Hepatocyte (in vitro differentiated cells): ENCODE measurements around the gene FBLN1. TPM values are rescaled to one million over a fixed set of nuclear protein-coding genes. Genes with fewer than 3 reads are reported as not detected.

Experiments used
- DNase-seq: peaks from one replicate; pipeline ENCODE4 v3.0.0-alpha.2; 2016; ENCODE audit warnings: low spot score
- H2AFZ ChIP-seq: fragments of 200-600 bp; sonication (generic); 2 replicates; pipeline ENCODE4 v1.6.0; 2016; ENCODE audit warnings: antibody characterized with exemption, mild to moderate bottlenecking
- H3K27ac ChIP-seq: fragments of 200-600 bp; sonication (generic); 2 replicates; pipeline ENCODE4 v1.5.1; 2016; ENCODE audit warnings: mild to moderate bottlenecking
- H3K27me3 ChIP-seq: fragments of 200-600 bp; sonication (generic); 2 replicates; pipeline ENCODE4 v1.6.1; 2016
- H3K36me3 ChIP-seq: fragments of 200-600 bp; sonication (generic); replicated peaks from 2 replicates; pipeline ENCODE4 v1.5.1; 2016; ENCODE audit warnings: low read depth; ENCODE audit not compliant: insufficient read depth
- H3K4me1 ChIP-seq: fragments of 200-600 bp; sonication (generic); 2 replicates; pipeline ENCODE4 v1.5.1; 2016; ENCODE audit warnings: mild to moderate bottlenecking, moderate library complexity; ENCODE audit not compliant: insufficient read depth
- H3K4me2 ChIP-seq: fragments of 200-600 bp; sonication (generic); 2 replicates; pipeline ENCODE4 v1.6.0; 2016
- H3K4me3 ChIP-seq: fragments of 200-600 bp; sonication (generic); 2 replicates; pipeline ENCODE4 v1.5.1; 2016; ENCODE audit warnings: mild to moderate bottlenecking
- H3K79me2 ChIP-seq: fragments of 200-600 bp; sonication (generic); 2 replicates; pipeline ENCODE4 v1.6.0; 2017; ENCODE audit warnings: mild to moderate bottlenecking
- H3K9me2 ChIP-seq: fragments of 200-600 bp; sonication (generic); replicated peaks from 2 replicates; pipeline ENCODE4 v1.6.0; 2017; ENCODE audit warnings: mild to moderate bottlenecking; ENCODE audit not compliant: insufficient read depth
- H3K9me3 ChIP-seq: fragments of 200-600 bp; sonication (generic); 2 replicates; pipeline ENCODE4 v1.5.1; 2016; ENCODE audit warnings: low read depth, mild to moderate bottlenecking
- H4K20me1 ChIP-seq: fragments of 200-600 bp; sonication (generic); 2 replicates; pipeline ENCODE4 v1.6.0; 2016; ENCODE audit warnings: mild to moderate bottlenecking; ENCODE audit not compliant: insufficient read depth, poor library complexity, severe bottlenecking
- EZH2 ChIP-seq: fragments of 200-600 bp; sonication (generic); IDR thresholded peaks from 2 replicates; pipeline ENCODE4 v1.6.1; 2016; ENCODE audit warnings: antibody characterized with exemption, mild to moderate bottlenecking, borderline replicate concordance
- EZH2phosphoT487 ChIP-seq: fragments of 200-600 bp; sonication (generic); IDR thresholded peaks from one replicate; pipeline ENCODE4 v1.6.1; 2018; ENCODE audit warnings: antibody characterized with exemption, mild to moderate bottlenecking, low read depth, moderate library complexity; ENCODE audit not compliant: unreplicated experiment, severe bottlenecking
- WGBS: methylation state at CpG from one replicate; pipeline ENCODE4 v1.1.6; 2016; ENCODE audit warnings: low lambda C conversion rate; ENCODE audit errors: missing lambda C conversion rate; 5-methylcytosine and 5-hydroxymethylcytosine counted together
- polyA plus RNA-seq: library from polyadenylated mRNA; unstranded; fragments of >200 nt; fragmentation: Nextera tagmentation; extraction: Ambion mirVana; gene quantifications from 2 replicates; pipeline ENCODE4 v1.2.1, GENCODE V29; 2016
- total RNA-seq: library from RNA; depleted of rRNA; stranded (reverse); fragments of >200 nt; gene quantifications from 2 replicates; pipeline ENCODE4 v1.2.3, GENCODE V29; 2014
- TF ChIP-seq, protein P1 (sequence below): fragments of 200-600 bp; sonication (generic); IDR thresholded peaks from 2 replicates; pipeline ENCODE4 v1.5.1; 2016; ENCODE audit warnings: antibody characterized with exemption, mild to moderate bottlenecking; ENCODE audit not compliant: poor library complexity

Gene FBLN1
- total and polyA plus RNA-seq, 2 experiments from 2014 or later, result 201 to 669 TPM

DNA sequence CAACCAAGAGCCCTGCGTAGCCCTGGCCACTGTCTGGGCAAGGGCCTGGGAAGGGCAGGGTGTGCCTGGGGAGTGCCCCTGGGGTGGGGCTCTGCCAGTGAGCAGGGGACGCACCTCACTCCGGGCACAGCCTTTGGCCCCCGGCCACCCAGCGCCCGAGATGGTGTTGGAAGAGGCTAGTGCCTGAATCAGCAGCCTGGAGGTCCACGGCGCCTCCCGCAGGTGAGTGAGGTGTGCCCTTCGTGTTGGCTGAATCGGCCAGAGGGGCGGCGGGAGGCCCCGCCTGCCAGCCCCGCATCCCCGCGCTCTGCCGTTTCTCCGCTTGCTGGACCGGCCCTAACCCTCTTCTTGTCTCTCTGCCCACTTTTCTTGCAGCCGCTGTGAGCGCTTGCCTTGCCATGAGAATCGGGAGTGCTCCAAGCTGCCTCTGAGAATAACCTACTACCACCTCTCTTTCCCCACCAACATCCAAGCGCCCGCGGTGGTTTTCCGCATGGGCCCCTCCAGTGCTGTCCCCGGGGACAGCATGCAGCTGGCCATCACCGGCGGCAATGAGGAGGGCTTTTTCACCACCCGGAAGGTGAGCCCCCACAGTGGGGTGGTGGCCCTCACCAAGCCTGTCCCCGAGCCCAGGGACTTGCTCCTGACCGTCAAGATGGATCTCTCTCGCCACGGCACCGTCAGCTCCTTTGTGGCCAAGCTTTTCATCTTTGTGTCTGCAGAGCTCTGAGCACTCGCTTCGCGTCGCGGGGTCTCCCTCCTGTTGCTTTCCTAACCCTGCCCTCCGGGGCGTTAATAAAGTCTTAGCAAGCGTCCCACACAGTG lies 60.1 kb downstream of the FBLN1 start:
- Histone ChIP-seq H3K79me2 (no peaks in the 10 kb centered on the region), H3K4me1 (no peaks in the 10 kb centered on the region), H4K20me1 (no peaks in the 10 kb centered on the region), H3K9me3 (peaks cover 8% of the 10 kb centered on the region), H3K36me3 (no peaks in the 10 kb centered on the region), H3K27me3 (no peaks in the 10 kb centered on the region), H3K4me3 (no peak overlapping the region), H3K4me2 (no peak overlapping the region), H3K9me2 (no peaks in the 10 kb centered on the region), H3K27ac (no peak overlapping the region), H2AFZ (no peak overlapping the region)
- TF ChIP-seq, protein P1, sequence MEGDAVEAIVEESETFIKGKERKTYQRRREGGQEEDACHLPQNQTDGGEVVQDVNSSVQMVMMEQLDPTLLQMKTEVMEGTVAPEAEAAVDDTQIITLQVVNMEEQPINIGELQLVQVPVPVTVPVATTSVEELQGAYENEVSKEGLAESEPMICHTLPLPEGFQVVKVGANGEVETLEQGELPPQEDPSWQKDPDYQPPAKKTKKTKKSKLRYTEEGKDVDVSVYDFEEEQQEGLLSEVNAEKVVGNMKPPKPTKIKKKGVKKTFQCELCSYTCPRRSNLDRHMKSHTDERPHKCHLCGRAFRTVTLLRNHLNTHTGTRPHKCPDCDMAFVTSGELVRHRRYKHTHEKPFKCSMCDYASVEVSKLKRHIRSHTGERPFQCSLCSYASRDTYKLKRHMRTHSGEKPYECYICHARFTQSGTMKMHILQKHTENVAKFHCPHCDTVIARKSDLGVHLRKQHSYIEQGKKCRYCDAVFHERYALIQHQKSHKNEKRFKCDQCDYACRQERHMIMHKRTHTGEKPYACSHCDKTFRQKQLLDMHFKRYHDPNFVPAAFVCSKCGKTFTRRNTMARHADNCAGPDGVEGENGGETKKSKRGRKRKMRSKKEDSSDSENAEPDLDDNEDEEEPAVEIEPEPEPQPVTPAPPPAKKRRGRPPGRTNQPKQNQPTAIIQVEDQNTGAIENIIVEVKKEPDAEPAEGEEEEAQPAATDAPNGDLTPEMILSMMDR, result no peak
- no peak for TF ChIP-seq EZH2phosphoT487
- TF ChIP-seq EZH2, result no peak
- 97% methylated on average over 40 of the region's 44 CpGs for WGBS
- peak; percentile 3 for DNase-seq

DNA sequence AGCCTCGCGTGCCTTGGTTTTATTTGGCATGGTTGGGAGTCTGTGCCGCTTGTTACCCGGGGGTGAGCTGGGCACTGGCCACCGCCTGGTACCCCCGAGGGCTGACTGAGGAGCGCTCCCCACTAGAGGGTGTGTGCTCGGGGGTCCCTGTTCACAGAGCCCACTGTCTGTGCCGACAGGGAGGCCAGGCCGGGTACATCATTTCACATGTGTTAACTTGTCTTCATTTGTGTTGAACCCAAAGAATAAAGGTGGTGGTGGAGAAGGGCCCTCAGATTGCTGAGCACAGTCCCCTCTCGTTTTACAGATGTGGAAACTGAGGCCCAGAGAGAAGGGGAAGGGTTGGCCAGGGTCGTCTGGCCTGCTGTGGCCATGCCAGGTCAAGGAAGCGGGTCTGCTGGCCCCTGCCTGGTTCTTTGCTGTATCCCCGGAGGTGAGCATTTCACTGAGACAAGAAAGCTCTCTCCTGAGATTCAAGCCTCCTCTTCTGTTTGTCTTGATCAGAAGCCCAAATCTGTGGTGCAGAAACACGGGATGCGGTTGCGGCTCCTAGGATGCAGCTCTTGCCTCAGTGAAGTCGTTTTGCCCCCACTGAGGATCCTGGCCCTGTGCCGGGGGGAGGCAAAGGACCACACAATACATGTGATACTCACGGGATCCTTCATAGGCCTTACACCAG lies 60.8 kb downstream of the FBLN1 start:
- H3K9me3 ChIP-seq, result peaks cover 8% of the 10 kb centered on the region
- no peak for DNase-seq
- no peak overlapping the region for H3K27ac ChIP-seq
- TF ChIP-seq EZH2phosphoT487, result no peak
- no peak for TF ChIP-seq EZH2
- TF ChIP-seq, protein P1, result no peak
- 81% methylated on average over 20 of the region's 20 CpGs for WGBS
- H4K20me1 ChIP-seq, result no peaks in the 10 kb centered on the region
- H2AFZ ChIP-seq, result no peak overlapping the region
- H3K4me2 ChIP-seq, result no peak overlapping the region
- no peaks in the 10 kb centered on the region for H3K4me1 ChIP-seq
- H3K4me3 ChIP-seq, result no peak overlapping the region
- no peaks in the 10 kb centered on the region for H3K9me2 ChIP-seq
- H3K36me3 ChIP-seq, result no peaks in the 10 kb centered on the region
- no peaks in the 10 kb centered on the region for H3K79me2 ChIP-seq
- no peaks in the 10 kb centered on the region for H3K27me3 ChIP-seq

DNA sequence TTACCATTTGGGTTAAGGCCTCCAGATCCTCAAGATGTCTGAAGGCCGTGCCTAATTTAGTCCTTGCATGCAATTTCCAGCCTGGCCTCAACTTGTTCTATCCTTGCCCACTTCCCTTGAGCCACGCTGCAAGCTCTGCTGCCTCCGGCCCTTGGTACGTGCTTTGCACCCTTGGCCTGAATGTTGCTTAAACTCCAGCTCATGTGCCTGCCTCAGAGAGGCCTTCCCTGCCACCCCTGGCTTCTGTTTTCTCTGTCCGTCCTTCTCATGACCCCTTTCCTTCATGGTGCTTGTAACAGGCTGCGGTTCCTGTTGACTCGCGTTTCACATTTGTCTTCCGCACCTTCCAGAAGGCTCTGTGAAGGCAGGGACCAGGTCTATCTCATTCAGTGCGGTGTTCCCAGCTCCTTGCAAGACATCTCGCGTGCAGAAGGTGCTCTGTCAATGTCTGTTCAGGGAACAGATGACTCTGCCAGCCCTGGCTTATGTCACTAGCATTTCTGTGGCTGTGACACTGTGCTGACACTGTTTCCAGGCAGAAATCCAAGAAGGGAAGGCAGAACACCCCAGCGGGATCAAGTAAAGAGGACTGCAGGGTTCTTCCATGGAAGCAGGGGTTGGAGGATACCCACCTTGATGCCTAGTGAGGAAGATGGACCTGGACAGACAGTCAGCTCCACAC lies 61.8 kb downstream of the FBLN1 start:
- H3K4me2 ChIP-seq, result no peak overlapping the region
- H3K27me3 ChIP-seq, result no peaks in the 10 kb centered on the region
- no peaks in the 10 kb centered on the region for H4K20me1 ChIP-seq
- TF ChIP-seq EZH2phosphoT487 (no peak), EZH2 (no peak)
- TF ChIP-seq, protein P1, result no peak
- H2AFZ ChIP-seq, result no peak overlapping the region
- H3K9me3 ChIP-seq, result peaks cover 8% of the 10 kb centered on the region
- H3K9me2 ChIP-seq, result no peaks in the 10 kb centered on the region
- 92% methylated on average over 13 of the region's 13 CpGs for WGBS
- DNase-seq, result peak; percentile 3
- H3K27ac ChIP-seq, result no peak overlapping the region
- H3K79me2 ChIP-seq, result no peaks in the 10 kb centered on the region
- no peaks in the 10 kb centered on the region for H3K36me3 ChIP-seq
- H3K4me1 ChIP-seq, result no peaks in the 10 kb centered on the region
- no peak overlapping the region for H3K4me3 ChIP-seq
